ENCODE results near the gene WDR3. TPM values are rescaled to one million over a fixed set of nuclear protein-coding genes. Genes with fewer than 3 reads are reported as not detected.

Gene WDR3
- total and polyA plus RNA-seq, 12 donors = 1.5 to 16.8 (median 12.3) TPM

- no peak for TF ChIP-seq CTCF (IDR thresholded peaks at IDR 0.05)
Measured at GRCh38 chr1:117985239-117985638, 55.7 kb downstream of the WDR3 start.

GRCh38 chr1:117985973-117986372, 56.4 kb downstream of the WDR3 start:
- DNase-seq = no peak
- WGBS, 2 donors = 67 to 76% methylated on average over 3 of the region's 3 CpGs
- no peak for TF ChIP-seq CTCF (IDR thresholded peaks at IDR 0.05)
- no peak overlapping the region for H3K27ac ChIP-seq
- ATAC-seq = no peak
- intact Hi-C loops (cut with DNase I) = no loop called here
- no peaks in the 10 kb centered on the region for H3K4me1 ChIP-seq
- H3K27me3 ChIP-seq = peaks cover 0 to 11% (median 0%) of the 10 kb centered on the region in 7 donors
- H3K9me3 ChIP-seq = no peaks in the 10 kb centered on the region
- H3K36me3 ChIP-seq = no peaks in the 10 kb centered on the region
- no peak overlapping the region for H3K4me3 ChIP-seq

More at GRCh38 chr1:117985239-117985638, 55.7 kb downstream of the WDR3 start:
- Histone ChIP-seq H3K27me3 (peaks cover 0 to 11% (median 1%) of the 10 kb centered on the region in 7 donors), H3K9me3 (no peaks in the 10 kb centered on the region), H3K4me3 (no peak overlapping the region), H3K4me1 (no peaks in the 10 kb centered on the region), H3K27ac (no peak overlapping the region), H3K36me3 (no peaks in the 10 kb centered on the region)
- intact Hi-C loops (cut with DNase I) = no loop called here
- ATAC-seq (no peak), DNase-seq (no peak)
- 68 to 86% methylated on average over 1 of the region's 1 CpG for WGBS, 2 donors

- Histone ChIP-seq H3K9me3 (peaks cover 0 to 22% (median 0%) of the 10 kb centered on the region in 11 donors), H3K27me3 (peaks cover 0 to 3% (median 0%) of the 10 kb centered on the region in 7 donors), H3K4me3 (no peak overlapping the region), H3K4me1 (no peaks in the 10 kb centered on the region), H3K36me3 (no peaks in the 10 kb centered on the region), H3K27ac (no peak overlapping the region)
- no peak for ATAC-seq
- intact Hi-C loops (cut with DNase I) = no loop called here
- whole genome bisulfite sequencing, 2 donors = 64 to 70% methylated on average over 5 of the region's 5 CpGs
- no peak for TF ChIP-seq CTCF (IDR thresholded peaks at IDR 0.05)
- no peak for DNase-seq
Measured at GRCh38 chr1:118004312-118004711, 74.8 kb downstream of the WDR3 start.

- DNase-seq (no peak), ATAC-seq (no peak)
- peaks cover 0 to 3% (median 0%) of the 10 kb centered on the region in 7 donors for H3K27me3 ChIP-seq
- peaks cover 0 to 5% (median 0%) of the 10 kb centered on the region in 11 donors for H3K9me3 ChIP-seq
- no peaks in the 10 kb centered on the region for H3K4me1 ChIP-seq
- H3K36me3 ChIP-seq = no peaks in the 10 kb centered on the region
- intact Hi-C loops (cut with DNase I) = no loop called here
- WGBS, 2 donors = 65 to 70% methylated on average over 2 of the region's 2 CpGs
- no peak for TF ChIP-seq CTCF (IDR thresholded peaks at IDR 0.05)
- no peak overlapping the region for H3K27ac ChIP-seq
- no peak overlapping the region for H3K4me3 ChIP-seq
Measured at GRCh38 chr1:118007391-118007790, 77.9 kb downstream of the WDR3 start.
